Measurements from ENCODE around the gene MAP2K6.

The MAP2K6 gene

GRCh38 chr17:69588316-69588715, 173.8 kb downstream of the MAP2K6 start:
- DNase-seq = no peak

DNA sequence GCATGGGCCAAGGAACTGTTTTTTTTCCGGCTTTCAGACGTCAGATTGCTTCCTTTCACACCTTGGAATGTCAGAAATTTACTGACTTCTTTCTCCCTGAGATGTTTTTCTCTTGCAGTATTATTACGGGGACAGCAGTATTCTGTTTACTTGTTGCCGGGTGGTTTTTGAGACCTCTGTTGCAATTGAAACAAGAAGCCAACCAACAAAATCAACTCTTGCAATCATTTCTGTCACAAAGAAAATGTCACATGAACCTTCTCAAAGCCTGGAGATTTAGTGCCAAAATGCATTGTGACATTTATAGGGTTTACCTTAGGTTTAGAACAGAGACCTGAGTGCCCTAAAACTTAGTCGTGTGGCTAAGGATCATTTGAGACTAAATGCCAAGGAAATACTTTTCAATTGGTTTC, 174.3 kb downstream of the MAP2K6 start:
- no peak for DNase-seq

DNA sequence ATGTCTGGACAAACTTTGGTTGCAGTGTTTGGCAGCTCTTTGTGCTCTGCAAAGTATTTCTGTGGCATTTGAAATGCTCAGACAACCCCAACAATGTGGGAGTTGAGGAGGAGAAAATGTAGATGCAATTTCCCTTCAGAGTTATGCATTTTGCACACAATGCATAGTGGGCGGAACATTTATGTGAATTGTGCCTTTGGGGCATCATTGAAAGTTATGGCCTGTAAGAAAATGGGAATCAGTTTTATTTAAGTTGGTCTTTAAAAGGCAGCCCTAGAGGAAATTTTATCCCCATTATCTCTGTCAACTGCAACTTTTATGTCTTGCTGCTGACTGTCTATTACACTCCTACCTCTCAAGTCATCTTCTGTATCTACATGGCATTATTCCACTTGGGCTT, 176.2 kb downstream of the MAP2K6 start:
- DNase-seq = no peak

DNA sequence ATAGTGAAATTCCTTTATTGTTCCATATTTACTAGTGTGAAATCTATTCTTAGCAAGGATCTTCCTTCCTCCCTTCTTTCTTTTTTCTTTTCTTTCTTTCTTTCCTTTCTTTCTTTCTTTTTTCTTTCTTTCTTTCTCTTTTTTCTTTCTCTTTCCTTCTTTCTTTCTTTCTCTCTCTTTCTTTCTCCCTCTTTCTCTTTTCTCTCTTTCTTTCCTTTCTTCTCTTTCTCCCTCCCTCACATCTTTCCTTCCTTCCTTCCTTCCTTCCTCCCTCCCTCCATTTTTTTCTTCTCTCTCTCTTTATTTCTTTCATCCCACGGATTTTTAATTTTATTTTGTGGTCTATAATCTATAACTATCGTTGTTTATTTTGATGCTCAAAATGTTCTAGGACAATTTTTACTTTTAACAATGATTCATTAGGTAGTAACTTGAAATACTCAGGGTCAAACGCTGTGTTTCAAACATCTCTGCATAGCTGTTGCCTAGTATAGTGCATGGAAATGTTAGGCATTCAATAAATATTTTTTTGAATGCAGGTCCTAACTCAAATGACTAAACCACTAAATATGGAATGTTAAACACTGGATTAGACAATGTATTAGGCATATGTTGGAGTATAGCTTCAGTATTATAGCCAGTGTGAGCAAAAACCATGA, 178.3 kb downstream of the MAP2K6 start:
- DNase-seq = no peak

GRCh38 chr17:69593351-69593715, 178.8 kb downstream of the MAP2K6 start:
- no peak for DNase-seq

DNA sequence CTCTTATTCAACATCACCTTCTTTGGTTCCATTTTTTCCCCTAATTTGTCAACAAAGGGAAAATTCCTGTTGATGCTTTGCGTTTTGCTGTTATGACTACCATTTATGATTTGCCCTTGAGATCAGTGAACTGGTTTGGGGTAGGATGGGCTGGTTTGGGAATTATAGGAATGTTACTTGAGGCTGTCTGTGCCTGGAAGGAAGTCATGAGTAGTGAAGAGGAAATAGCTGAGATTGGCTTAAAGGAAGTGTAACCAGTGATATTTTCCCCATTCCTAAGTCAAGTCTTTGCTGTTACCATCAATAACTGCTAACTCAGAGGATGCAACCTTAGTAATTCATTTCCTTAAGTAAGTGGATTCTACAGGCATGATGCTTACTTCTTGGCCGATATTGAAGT, 179.2 kb downstream of the MAP2K6 start:
- no peak for DNase-seq

GRCh38 chr17:69594641-69595040, 180.1 kb downstream of the MAP2K6 start:
- no peak for DNase-seq

GRCh38 chr17:69596141-69596540, 181.6 kb downstream of the MAP2K6 start:
- no peak for DNase-seq

DNA sequence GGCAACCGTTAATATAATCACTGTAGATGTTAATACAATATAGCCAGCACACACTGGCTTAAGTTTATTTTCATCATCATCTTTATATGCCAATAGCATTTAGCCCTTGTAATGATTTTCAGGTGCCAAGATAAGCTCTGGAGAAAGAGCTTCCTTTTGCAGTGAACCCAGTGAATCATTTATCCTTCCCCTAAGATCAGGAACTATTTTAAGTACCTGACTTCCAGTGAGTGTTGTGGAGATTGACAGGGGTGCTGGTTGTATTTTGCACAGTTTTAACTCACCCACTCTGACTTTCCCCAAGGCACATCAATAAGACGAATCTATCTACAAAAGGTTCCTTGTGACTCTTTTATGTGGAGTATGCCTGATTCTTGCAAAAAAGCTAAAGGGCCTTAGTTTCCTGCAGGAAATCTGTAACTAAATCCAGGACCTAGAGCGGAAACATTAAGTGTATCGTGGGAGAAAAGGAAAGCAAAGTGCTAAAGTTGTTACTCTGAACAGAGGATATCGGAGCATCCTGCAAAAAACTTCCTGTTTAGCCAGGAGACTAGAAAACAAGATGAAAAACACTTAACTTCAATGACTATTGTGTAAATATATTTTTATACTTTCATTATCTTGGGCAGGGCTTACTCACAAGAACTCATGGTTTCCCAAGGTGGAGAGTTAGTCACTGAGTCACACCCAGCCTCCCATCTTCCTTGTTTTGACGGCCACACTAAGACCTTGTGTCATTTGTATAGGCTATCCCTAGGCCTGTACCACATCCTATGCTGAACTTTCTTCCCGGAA, 183.6 kb downstream of the MAP2K6 start:
- no peak for DNase-seq

GRCh38 chr17:69602972-69603371, 188.5 kb downstream of the MAP2K6 start:
- no peak for DNase-seq

Measured in SHP77 treated with DMSO at 0.1 percent for 48 hours (cell line).